ENCODE data around the gene NFKB1.
"Not testable (repeated sequence)": the region's sequence is repeated elsewhere in the genome, so short reads cannot be mapped to it uniquely, and the experiment has no call there.

NFKB1 gene

GRCh38 chr4:102560115-102560514 is 59.0 kb downstream of the NFKB1 start:
- Histone ChIP-seq H3K4me2 (no peak overlapping the region), H3K9me3 (no peaks in the 10 kb centered on the region; the same call in 1 of the 2 replicates), H3K36me3 (peaks cover 42% of the 10 kb centered on the region), H3K4me3 (no peak overlapping the region), H3K4me1 (peaks cover 36% of the 10 kb centered on the region), H3K27me3 (no peaks in the 10 kb centered on the region), H3K27ac (no peak overlapping the region), H4K20me1 (no peaks in the 10 kb centered on the region; the same call in 1 of the 2 replicates), H3K9ac (no peak overlapping the region)
- TF ChIP-seq Cebpa-rat (IDR thresholded peaks at IDR 0.05): no peak

GRCh38 chr4:102560571-102561341 is 59.6 kb downstream of the NFKB1 start:
- H3K4me3 ChIP-seq: no peak overlapping the region
- no peaks in the 10 kb centered on the region; the same call in 1 of the 2 replicates for H3K9me3 ChIP-seq
- no peaks in the 10 kb centered on the region; the same call in 1 of the 2 replicates for H4K20me1 ChIP-seq
- peaks cover 40% of the 10 kb centered on the region for H3K36me3 ChIP-seq
- H3K27ac ChIP-seq: no peak overlapping the region
- H3K4me1 ChIP-seq: peaks cover 43% of the 10 kb centered on the region
- H3K9ac ChIP-seq: no peak overlapping the region
- no peaks in the 10 kb centered on the region for H3K27me3 ChIP-seq
- H3K4me2 ChIP-seq: no peak overlapping the region
- no peak for TF ChIP-seq Cebpa-rat (IDR thresholded peaks at IDR 0.05)

- Histone ChIP-seq H3K9ac (no peak overlapping the region), H4K20me1 (no peaks in the 10 kb centered on the region; the same call in 1 of the 2 replicates), H3K9me3 (no peaks in the 10 kb centered on the region; the same call in 1 of the 2 replicates), H3K4me3 (no peak overlapping the region), H3K27ac (no peak overlapping the region), H3K36me3 (peaks cover 40% of the 10 kb centered on the region), H3K4me1 (peaks cover 44% of the 10 kb centered on the region), H3K4me2 (peak overlapping the region; percentile 72; the same call in 1 of the 2 replicates), H3K27me3 (no peaks in the 10 kb centered on the region)
- TF ChIP-seq Cebpa-rat (IDR thresholded peaks at IDR 0.05): no peak
Measured at GRCh38 chr4:102563000-102563399, 61.8 kb downstream of the NFKB1 start.

DNA sequence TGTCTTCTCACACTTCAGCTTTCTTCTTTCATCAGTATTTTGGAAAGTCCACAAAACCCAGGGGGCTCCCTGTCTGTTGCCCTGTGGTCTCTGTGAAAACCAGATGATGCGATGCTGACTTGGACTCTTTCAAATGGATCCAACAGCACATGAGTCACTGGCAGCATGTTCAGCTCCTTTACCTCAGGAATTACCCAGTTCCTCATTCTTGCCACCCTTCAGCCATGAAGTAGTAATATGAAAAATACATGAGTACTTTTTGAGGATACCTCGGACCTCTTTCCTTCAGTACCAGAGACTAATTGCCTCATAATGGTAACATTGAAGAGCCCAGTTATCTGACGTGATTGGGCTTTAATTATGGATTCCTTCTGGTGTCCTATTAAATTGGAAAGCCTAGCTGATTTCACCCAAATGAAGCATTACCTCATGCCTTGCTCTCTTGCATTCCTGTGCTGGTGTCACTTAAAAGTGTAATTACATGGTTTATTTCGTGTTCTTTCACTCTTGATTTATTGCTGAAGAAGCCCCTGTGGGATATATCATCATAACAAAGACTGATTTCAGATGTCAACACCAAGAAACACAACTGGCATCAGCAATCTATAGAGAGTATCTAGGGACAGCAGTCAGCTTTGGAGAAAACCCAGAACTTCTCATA is 63.4 kb downstream of the NFKB1 start:
- Histone ChIP-seq H3K36me3 (peaks cover 48% of the 10 kb centered on the region), H4K20me1 (no peaks in the 10 kb centered on the region; the same call in 1 of the 2 replicates), H3K27ac (peak overlapping the region; percentile 31)

GRCh38 chr4:102565696-102566095 is 64.5 kb downstream of the NFKB1 start:
- Histone ChIP-seq H3K4me2 (no peak overlapping the region), H3K36me3 (peaks cover 56% of the 10 kb centered on the region), H3K9me3 (peaks cover 8% of the 10 kb centered on the region), H4K20me1 (no peaks in the 10 kb centered on the region; the same call in 1 of the 2 replicates), H3K27ac (no peak overlapping the region), H3K4me1 (peaks cover 38% of the 10 kb centered on the region), H3K9ac (no peak overlapping the region), H3K27me3 (no peaks in the 10 kb centered on the region), H3K4me3 (no peak overlapping the region)
- TF ChIP-seq Cebpa-rat (IDR thresholded peaks at IDR 0.05): no peak

More for the DNA sequence above, 63.4 kb downstream of the NFKB1 start:
- Histone ChIP-seq H3K4me3 (no peak overlapping the region), H3K9ac (no peak overlapping the region; the same call in 1 of the 2 replicates), H3K27me3 (no peaks in the 10 kb centered on the region), H3K9me3 (no peaks in the 10 kb centered on the region; the same call in 1 of the 2 replicates), H3K4me1 (peaks cover 43% of the 10 kb centered on the region), H3K4me2 (peak overlapping the region; percentile 72)
- no peak for TF ChIP-seq Cebpa-rat (IDR thresholded peaks at IDR 0.05)

GRCh38 chr4:102566426-102566825 is 65.3 kb downstream of the NFKB1 start:
- peaks cover 50% of the 10 kb centered on the region for H3K36me3 ChIP-seq
- no peak for TF ChIP-seq Cebpa-rat (IDR thresholded peaks at IDR 0.05)
- peaks cover 14% of the 10 kb centered on the region for H3K9me3 ChIP-seq
- no peaks in the 10 kb centered on the region for H3K27me3 ChIP-seq
- H3K9ac ChIP-seq: no peak overlapping the region
- H3K4me1 ChIP-seq: peaks cover 38% of the 10 kb centered on the region
- no peak overlapping the region for H3K27ac ChIP-seq
- no peak overlapping the region for H3K4me2 ChIP-seq
- no peaks in the 10 kb centered on the region; the same call in 1 of the 2 replicates for H4K20me1 ChIP-seq
- no peak overlapping the region for H3K4me3 ChIP-seq

DNA sequence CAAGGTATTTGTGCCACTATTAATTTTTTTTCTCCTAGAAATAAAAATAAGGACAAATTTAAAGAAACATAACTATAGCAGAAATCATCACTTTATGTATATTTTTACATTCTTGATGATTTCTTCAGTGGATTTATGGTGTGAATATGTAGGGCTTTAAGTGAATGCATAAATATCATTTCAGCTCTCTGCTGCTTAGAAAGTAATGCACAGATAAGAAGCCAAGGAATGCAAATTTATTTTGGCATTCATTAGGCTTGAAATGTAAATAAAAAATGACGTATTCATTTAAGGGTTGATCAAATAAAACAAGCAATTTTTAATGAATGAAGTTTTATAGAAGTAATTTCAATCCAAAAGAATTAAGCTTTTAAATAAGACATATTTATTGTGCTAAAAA is 66.3 kb downstream of the NFKB1 start:
- peaks cover 34% of the 10 kb centered on the region for H3K4me1 ChIP-seq
- H3K4me2 ChIP-seq: no peak overlapping the region
- no peak overlapping the region for H3K27ac ChIP-seq
- H3K36me3 ChIP-seq: peaks cover 40% of the 10 kb centered on the region
- H3K9ac ChIP-seq: no peak overlapping the region
- peaks cover 14% of the 10 kb centered on the region for H3K9me3 ChIP-seq
- H3K27me3 ChIP-seq: no peaks in the 10 kb centered on the region
- H3K4me3 ChIP-seq: no peak overlapping the region
- no peak for TF ChIP-seq Cebpa-rat (IDR thresholded peaks at IDR 0.05)
- H4K20me1 ChIP-seq: no peaks in the 10 kb centered on the region; the same call in 1 of the 2 replicates

DNA sequence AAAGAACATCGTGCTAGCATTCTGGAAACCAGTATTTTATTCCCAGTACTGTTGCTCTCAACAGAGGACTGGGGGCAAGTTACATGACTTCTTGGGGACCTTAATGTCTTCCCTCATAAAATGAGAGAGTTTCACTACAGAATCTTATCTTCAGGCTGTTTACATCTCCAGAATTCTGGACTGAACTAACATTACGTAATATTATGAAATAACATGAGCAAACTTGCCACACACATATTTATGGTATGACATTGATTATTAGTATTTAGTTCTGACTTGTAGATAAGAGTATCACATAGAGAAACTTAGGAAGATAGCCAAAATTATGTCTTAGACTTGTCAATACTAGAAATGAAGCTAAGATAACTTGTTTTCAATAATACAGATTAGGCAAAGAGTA is 68.0 kb downstream of the NFKB1 start:
- TF ChIP-seq Cebpa-rat (IDR thresholded peaks at IDR 0.05): no peak; the same call in 1 of the 2 replicates
- peaks cover 14% of the 10 kb centered on the region for H3K9me3 ChIP-seq
- no peak overlapping the region for H3K4me3 ChIP-seq
- H3K27ac ChIP-seq: no peak overlapping the region
- no peak overlapping the region for H3K4me2 ChIP-seq
- H3K36me3 ChIP-seq: peaks cover 49% of the 10 kb centered on the region
- no peak overlapping the region for H3K9ac ChIP-seq
- no peaks in the 10 kb centered on the region; the same call in 1 of the 2 replicates for H4K20me1 ChIP-seq
- no peaks in the 10 kb centered on the region for H3K27me3 ChIP-seq
- peaks cover 18% of the 10 kb centered on the region for H3K4me1 ChIP-seq

DNA sequence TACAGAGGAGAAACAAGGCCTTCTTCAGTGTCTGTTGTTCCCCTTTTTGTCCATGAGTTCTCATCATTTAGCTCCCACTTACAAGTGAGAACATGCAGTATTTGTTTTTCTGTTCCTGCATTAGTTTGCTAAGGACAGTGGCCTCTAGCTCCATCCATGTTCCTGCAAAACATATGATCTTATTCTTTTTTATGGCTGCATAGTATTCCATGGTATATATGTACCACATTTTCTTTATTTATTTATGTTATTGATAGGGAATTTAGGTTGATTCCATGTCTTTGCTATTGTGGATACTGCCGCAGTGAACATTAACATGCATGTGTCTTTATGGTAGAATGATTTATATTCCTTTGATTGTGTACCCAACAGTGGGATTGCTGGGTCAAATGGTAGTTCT is 69.1 kb downstream of the NFKB1 start:
- H3K27ac ChIP-seq, H3K9ac ChIP-seq, H3K4me3 ChIP-seq, H3K4me2 ChIP-seq, H3K27me3 ChIP-seq: not testable (repeated sequence)
- peaks cover 59% of the 10 kb centered on the region for H3K36me3 ChIP-seq
- peaks cover 11% of the 10 kb centered on the region for H3K4me1 ChIP-seq
- peaks cover 14% of the 10 kb centered on the region for H3K9me3 ChIP-seq
- peaks cover 10% of the 10 kb centered on the region; the same call in 1 of the 2 replicates for H4K20me1 ChIP-seq

DNA sequence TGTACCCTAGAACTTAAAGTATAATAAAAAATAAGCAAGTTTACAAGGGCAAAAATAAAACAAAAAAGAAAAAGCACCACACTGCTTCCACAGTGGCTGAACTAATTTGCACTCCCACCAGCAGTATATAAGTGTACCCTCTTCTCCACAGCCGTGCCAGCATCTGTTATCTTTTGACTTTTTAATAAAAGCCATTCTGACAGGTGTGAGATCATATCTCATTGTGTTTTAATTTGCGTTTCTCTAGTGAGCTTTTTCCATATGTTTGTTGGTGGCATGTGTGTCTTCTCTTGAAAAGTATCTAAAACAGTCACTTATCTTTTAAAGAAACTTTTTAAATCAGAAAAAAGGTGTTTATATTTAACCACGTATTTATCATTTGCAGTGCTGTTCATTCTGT is 71.3 kb downstream of the NFKB1 start:
- no peak overlapping the region for H3K9ac ChIP-seq
- H4K20me1 ChIP-seq: 0 out of 2 replicates have a peak, but pooled peaks cover 12% of the 10 kb centered on the region
- H3K9me3 ChIP-seq: peaks cover 14% of the 10 kb centered on the region
- no peak overlapping the region for H3K4me3 ChIP-seq
- peaks cover 56% of the 10 kb centered on the region for H3K36me3 ChIP-seq
- no peaks in the 10 kb centered on the region for H3K27me3 ChIP-seq
- 0 out of 2 replicates have a peak, but pooled peaks cover 5% of the 10 kb centered on the region for H3K4me1 ChIP-seq
- no peak overlapping the region for H3K27ac ChIP-seq
- H3K4me2 ChIP-seq: no peak overlapping the region
- no peak for TF ChIP-seq Cebpa-rat (IDR thresholded peaks at IDR 0.05)
